CD4-positive, alpha-beta T cell treated with Interleukin-6 for 4 hours (primary cell): Measurements from ENCODE around the gene RAB20.
"Not testable (repeated sequence)": the region's sequence is repeated elsewhere in the genome, so short reads cannot be mapped to it uniquely, and the experiment has no call there.

Experiments
- DNase-seq: peaks from one replicate; pipeline ENCODE4 v3.0.0-alpha.2; 2020; ENCODE audit warnings: mixed read lengths

Gene RAB20, protein sequence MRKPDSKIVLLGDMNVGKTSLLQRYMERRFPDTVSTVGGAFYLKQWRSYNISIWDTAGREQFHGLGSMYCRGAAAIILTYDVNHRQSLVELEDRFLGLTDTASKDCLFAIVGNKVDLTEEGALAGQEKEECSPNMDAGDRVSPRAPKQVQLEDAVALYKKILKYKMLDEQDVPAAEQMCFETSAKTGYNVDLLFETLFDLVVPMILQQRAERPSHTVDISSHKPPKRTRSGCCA

DNA sequence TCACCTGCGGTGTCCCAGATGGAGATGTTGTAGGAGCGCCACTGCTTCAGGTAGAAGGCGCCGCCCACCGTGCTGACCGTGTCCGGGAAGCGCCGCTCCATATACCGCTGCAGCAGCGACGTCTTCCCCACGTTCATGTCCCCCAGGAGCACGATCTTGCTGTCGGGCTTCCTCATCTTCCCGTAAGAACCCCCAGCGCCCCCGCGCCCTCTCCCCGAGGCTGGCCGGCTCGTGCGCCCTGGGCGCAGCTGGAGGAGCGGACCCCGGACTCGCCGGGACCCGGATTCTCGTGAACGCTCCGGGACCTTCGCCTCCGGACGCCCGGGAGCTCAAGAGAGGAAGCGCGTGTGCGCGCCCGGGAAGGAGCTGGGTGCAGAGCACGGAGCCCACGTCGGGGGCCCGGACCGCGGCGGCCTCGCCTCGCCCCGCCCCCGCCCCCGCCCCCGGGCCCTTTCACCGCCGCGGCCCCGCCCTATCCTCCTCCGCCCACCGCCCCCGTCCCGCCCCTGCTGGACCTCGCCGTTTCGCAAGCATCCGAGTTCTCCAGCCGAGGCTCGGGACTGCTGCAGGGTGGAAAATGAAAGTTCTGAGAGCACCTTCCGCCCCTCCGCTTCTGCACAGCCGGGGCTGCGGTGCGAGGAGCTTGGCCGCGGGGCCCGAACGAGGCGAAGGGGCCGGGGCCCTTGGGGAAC lies at the start of gene RAB20:
Gene RAB20, minus strand, starts transcription at position 379 of the 692 bp plus-strand sequence. Its CDS starts 203 bp downstream, at position 176.
- peak; percentile 82 for DNase-seq

DNA sequence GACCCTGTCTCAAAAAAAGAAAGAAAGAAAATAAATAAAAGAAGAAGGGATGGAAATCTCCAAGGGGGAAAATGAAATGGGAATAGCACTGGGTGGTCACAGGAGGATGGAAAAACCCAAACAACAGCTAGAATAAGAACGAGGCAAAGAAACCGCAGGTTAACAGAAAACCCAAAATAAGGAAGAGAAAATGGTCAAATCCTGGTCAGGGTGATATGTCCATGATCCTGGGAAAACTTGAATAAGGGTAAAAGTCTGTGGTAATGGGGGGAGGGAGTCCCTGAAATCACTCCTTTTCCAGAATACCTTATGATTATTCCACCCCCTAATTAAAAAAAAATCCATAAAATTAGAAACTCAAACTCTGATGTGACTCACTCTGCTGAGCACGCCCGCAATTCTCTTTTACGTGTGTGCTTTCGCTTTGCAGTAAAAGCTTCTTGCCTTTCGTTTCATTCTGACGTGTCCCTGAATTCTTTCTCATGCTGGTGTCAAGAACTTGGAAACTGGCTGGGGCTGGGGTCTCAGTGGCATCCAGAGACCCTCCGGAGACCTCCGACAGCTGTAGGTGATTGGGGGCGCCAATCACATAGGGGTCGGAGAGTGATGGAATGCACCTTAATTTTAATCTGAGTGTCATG lies 49.6 kb upstream of the RAB20 start:
- DNase-seq: peak; percentile 9

DNA sequence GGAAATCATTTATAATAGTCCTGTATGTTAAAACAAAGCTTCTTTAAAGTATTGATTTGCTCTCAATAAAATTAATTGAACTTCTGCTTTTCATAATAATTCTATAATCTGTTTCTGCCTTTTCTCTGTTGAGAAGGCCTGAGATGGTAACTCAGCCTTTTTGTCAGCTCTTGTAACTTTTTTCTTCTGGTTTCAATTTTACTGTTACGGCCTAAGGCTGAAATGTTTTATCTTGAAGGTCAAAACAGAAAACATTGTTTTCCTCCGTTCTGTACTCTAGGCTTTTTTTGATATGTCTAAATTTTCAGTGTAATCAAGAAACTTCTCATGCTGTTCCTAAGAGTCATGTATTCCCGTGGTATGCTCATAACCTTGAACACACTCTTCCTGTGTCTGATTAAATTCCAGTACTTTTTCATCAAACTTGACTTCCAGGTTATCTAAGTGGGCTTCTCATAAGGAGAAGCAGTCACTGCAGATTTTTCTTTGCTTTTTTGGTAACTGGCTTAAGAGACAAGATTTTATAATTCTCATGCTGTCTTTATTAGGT lies 46.2 kb upstream of the RAB20 start:
- DNase-seq: no peak

DNA sequence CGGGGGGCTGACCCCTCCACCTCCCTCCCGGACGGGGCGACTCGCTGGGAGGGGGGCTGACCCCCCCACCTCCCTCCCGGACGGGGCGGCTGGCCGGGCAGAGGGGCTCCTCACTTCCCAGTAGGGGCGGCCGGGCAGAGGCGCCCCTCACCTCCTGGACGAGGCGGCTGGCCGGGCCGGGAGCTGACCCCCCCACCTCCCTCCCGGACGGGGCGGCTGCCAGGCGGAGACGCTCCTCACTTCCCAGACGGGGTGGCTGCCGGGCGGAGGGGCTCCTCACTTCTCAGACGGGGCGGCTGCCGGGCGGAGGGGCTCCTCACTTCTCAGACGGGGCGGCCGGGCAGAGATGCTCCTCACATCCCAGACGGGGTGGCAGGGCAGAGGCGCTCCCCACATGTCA lies 44.8 kb upstream of the RAB20 start:
- DNase-seq: not testable (repeated sequence)

DNA sequence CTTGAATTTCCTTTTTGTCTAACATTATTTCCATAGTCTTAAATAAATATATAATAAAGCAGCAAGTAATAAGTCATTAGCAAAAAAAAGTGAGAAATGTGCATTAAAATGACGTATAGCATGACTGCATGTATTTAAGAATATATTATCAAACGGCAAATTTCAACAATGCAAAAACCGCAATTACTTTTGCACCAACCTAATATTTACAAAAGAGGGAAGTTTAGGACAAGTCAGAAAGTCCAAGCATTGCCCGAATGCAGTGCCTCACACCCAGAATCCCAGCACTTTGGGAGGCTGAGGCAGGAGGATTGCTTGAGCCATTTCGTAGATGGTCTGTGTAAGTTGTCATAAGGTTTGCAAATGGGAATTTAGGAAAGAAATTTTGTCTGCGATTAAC lies 43.6 kb upstream of the RAB20 start:
- no peak for DNase-seq

DNA sequence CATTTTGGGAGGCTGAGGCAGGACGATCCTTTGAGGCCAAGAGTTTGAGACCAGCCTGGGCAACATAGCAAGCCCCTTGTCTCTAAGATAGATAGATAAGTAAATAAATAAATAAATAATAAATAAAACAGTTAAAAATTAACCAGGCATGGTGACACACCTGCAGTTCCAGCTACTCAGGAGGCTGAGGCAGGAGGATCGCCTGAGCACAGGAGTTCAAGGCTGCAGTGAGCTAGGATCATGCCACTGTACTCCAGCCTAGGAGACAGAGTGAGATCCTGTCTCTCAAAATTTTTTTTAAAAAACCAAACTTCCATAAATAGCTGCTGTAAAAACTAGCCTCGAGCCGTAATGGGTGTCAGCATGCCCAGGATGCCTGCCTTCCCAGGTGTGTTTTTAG lies 39.5 kb upstream of the RAB20 start:
- DNase-seq: no peak

DNA sequence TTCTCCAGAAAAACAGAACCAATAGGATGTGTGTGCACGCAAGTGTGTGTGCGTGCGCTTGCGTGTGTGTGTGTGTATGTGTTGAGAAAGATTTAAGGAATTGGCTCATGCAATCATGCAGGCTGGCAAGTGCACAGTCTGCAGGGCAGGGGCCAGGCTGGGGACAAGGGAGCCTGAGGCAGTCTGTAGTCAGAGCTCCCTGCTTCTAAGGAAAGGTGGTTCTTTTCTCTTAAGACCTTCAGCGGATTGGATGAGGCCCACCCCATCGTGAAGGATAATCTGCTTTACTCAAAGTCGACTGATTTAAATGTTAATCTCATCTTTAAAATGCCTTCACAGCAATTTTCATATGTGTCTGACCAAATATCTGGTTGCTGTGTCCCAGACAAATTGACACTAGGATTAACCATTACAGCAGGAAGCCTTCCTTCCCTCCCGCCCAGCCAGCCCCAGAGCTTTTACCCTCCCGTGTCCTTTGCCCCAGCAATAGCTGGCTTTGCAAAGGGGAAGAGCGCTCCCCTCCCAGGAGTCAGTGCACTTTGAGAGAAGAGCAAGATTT lies 38.8 kb upstream of the RAB20 start:
- no peak for DNase-seq

DNA sequence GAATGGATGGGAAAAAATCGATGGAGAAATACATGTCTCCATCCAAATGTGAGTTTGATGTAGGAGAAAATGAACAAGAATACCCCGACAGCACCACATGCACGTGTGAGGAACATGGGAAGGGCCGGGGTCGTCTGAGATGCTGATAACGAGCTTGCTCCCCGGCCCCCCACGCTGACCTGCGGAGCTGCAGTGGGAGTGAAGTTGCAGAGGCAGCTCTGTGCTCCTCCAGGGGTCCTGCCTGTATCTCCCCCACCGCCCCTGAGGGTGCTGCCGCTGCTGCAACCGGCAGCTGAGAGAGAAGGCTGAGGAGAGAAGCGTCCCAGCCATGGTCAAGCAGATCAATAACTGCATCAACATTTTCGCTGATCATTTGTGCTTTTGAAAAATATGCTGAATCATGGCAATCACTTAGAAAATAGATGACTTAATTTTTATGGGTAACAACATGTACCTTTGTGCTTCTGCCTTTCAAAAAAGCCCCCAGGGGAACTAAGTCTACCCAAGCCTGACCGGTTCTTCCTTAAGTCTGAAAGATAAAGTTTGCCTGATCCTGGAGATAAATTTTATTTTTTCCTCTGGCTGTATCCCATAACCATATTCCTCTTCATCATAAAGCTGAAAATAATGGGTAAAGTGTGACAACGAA lies 35.6 kb upstream of the RAB20 start:
- DNase-seq: no peak

DNA sequence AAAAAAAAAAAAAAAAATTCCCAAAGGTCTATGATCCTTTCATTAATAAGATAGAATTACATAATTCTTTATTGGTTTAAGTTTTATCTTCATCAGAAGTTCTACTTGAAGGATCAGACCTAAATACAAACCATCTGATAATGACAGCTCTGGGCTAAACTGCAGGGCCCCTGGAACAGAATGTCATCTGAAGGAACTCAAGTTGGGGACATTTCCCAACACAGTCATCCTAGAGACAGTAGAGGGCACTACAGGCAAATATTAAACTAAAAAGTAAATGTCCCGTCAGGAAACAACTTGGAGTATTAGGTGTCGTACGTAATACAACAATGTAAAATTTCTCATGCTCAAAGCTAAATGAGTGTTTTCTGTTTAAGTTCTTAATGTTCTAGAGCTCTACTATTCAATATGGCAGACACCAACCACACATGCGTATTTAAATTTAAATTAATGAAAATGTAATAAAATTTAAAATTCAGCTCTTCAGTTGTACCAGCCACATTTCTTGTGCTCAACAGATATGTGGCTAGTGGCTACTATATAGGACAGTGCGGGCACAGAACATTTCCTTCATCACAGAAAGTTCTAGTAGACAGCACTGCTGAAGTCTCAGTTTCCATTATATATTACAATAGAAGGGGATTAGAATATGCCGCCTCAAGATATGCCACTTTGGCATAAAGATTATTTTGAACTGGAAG lies 32.1 kb upstream of the RAB20 start:
- peak; percentile 21 for DNase-seq

DNA sequence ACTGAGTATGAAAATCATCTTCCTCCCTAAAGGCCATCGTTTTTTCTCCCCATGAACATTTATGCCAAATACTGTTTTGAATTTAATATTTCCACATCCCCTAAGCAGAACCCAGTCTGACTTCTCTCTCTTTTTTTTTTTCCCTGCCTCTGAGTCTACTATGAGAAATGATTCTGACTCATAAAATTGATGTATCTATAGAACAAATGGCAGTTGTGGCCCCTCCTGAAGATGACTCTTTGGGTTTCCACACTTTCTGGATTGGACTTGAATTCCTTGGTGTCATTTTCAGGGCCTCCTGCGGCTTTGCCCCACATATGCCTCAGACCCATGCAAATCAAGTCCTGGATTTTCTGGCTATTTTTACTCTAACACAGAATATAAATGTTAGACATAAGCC lies 31.1 kb upstream of the RAB20 start:
- no peak for DNase-seq

DNA sequence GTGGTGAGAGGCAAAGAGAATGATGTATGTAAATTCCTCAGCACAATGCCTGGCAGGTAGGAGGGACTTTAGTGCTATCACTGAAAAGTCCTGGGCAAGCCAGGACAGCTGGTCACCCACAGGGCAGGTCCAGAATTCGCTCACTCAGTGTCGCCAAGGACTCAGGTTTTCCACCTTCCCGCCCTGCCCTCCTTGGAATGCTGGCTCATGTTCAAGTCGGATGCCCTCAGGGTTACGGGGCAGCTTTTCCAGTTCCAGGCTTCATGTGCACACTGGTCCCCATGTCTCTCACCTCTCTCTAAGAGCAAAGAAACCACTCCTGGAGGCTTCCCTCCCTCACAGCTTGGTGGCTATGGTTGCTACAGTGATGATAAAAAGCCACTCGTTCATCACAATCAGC lies 29.1 kb upstream of the RAB20 start:
- no peak for DNase-seq

DNA sequence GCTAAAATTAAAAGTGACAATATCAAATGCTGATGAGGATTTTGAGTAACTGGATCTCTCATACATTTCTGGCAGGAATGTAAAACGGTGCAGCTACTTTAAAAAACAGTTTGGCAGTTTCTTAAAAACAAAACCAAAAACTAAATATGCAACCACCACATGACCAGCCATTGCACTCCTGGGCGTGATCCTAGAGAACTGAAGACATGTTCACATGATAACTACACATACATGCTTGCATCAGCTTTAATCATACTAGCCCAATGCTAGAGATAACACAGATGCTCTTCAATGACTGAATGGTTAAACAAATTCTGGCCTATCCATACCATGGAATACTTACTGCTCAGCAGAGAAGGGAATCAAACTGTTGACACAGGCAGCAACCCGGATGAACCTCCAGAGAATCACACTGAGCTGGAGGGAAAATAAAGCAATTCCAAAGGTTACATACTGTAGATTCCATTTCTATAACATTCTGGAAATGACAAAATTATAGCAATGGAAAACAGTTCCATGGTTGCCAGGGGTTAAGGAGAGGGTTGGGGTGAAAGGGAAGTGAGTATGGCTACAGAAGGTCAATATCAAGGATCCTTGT lies 28.4 kb upstream of the RAB20 start:
- no peak for DNase-seq

DNA sequence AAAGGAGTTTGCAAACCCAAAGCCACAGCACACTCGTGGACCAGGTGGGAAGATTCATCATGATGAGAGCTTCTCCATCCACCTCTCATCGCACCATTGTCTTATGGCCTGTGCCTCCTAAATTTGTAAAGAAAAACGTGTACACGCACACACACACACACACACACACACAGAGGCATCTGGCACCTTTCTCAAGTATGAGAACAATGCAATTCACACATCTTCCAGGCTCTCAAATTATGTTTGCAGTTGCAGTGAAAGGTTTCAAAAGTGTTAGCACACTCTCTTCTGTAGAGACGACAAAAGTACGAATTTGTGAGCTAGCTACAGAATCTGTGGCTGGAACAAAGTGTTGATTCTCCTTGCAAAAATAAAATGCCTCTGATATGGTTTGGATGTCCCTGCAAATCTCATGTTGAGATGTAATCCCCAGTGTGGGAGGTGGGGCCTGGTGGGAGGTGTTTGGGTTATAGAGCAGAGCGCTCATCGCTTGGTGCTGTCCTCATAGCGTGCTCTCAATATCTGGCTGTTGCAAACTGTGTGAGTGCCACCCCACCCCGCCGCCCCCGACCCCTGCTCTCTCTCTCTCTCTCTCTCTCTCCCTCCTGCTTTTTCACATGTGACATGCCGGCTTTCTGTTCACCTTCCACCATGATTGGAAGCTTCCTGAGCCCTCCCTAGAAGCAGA lies 21.8 kb upstream of the RAB20 start:
- no peak for DNase-seq

DNA sequence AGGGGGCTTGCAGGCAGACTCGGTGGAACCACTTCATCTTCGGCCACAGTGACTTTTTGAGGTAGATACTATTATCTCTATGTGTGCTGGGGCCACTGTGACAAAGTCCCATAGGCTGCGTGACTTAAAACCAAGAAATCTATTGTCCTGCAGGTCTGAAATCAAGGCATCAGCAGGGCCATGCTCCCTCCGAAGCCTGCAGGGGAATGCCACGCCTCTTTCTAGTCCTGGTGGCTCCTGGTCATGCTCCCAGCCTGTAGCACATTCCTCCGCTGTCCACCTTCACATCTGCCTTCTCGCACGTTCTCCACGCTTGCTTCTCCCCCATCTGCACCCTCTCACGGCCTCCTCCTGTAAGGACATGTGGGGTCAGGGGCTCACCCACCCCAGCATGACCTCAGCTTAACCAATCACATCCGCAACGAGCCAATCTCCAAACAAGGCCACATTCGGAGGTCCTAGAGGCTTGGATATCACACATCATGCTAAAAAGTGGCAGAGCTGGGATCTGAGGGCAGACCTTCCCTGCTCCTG lies 21.0 kb upstream of the RAB20 start:
- no peak for DNase-seq

DNA sequence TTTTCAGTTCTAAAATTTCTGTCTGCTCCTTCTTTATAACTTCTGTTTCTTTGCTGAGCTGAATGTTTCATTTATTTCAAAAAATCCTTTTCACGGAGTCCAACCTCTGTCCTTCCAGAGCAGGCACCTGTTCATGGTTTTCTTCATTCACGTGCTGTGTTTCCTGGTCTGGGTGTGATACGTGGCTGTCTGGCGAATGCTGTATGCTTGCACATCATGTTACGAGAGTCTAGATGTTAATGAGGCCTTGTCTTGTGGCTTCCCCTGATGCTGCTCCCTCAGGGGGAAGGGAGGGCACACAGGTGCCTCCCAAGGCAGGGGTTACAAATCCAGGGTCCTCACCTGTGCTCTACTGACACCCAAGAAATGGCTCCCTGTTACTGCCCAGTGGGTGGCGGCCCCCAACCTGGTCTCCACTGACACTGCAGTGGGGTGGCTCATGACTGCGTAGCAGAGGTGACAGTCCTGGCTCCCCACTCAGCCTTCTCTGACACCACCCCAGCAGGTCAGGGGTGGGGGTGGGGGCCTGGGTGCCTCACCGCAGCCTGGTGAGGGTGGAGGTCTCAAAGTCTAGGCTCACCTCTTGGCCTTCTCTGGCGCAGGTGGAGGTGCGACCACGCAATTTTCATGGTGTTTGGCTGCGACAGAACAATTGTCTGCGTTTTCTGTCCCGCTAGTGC lies 20.1 kb upstream of the RAB20 start:
- no peak for DNase-seq

DNA sequence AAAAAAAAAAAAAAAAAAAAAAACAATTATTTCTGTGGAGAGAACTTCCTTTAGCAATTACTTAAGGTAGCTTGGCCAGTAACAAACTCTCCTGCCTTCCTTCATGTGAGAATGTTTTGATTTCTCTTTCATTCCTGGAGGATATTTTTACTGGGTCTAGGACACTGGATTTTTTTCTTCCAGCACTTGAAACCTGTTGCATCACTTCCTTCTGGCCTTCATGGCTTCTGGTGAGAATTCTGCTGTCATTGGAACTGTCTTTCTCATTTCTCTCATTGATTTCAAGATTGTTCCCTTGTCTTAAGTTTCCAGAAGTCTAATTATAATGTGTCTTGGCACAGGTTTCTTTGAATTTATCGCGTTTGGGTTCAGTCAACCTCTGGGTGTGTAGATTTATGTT lies 19.3 kb upstream of the RAB20 start:
- no peak for DNase-seq

DNA sequence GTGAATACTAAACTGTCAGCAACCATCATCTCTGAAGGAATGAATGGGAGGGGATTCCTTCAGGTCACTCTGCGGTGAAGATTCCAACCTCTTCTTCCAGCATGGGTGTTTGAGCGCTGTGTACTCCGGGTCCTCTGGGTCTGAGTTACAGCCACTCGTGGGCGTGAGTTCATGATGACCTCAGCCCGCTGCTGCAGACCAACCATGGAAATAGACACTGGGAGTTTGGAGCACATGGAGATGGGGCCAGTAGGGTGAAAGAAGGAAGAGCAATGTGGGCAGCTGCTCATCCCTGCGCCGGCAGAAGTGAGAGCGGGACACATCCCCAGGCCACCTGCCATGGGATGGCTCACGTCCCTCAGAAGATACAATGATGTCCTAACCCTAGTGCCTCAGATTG lies 16.8 kb upstream of the RAB20 start:
- DNase-seq: no peak

DNA sequence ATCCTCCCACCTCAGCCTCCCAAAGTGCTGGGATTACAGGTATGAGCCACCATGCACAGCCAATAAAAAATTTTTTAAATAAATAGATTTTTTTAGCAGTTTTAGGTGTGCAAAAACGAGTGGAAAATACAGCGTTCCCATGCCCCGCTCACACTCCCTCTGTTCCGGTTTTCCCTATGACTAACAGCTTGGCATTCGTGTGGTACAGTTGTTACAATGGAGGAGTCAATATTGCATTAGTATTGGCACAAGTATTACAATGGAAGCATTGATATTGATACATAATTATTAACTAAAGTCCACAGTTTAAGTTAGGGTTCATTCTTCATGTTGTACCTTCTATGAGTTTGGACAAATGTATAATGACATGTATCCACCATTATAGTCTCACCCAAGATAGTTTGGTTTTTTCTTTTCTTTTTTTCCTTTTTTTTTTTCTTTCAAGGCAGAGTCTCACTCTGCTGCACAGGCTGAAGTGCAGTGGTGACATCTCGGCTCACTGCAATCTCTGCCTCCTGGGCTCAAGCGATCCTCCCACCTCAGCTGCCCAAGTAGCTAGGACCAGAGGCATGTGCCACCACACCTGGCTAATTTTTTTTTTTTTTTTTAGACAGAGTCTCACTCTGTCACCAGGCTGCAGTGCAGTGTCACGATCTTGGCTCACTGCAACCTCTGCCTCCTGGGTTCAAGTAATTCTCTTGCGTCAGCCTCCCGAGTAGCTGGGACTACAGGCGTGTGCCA lies 15.4 kb upstream of the RAB20 start:
- DNase-seq: no peak

DNA sequence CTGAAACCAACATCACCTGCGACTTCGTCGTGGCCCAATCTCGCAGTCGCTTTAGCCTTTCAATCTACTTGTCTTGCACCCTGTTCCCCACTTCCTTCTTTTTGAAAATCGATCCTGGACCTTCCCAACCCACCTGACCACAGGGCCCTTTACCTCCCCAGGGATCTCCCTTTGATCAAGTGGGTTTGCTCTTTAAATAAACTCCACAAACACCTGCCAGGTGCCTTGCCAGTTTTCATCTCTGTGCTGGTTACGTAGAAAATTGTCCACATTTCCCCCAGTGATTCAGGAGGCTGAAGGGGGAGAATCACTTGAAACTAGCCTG lies 14.5 kb upstream of the RAB20 start:
- DNase-seq: no peak
